IPS-11a (cell line): ENCODE measurements around the gene CADPS2.

Experiments used
- H3K4me3 ChIP-seq: one replicate; pipeline ENCODE4 v1.5.1; 2013; ENCODE audit warnings: low read depth, low read length, control low read depth

Gene CADPS2

DNA sequence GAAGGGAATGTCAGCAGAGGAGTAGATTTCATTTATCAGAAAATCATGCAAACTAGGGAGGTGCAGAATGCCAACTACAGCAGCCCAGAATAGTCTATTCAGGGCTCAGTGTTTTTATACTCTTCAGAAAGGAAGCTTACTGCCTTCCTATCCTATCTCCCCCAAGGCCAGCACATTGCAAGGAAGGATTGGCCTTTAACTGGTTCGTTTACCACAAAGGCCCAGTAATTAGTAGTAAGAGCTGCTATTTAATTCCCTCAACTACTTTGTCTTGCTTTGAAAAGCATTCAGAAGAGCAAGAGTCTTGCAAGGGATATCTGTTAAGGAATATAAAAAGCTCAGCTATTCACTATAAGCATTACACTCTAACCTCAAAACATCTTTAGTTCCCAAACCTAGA is 97.1 kb downstream of the CADPS2 start:
- no peak overlapping the region for H3K4me3 ChIP-seq

DNA sequence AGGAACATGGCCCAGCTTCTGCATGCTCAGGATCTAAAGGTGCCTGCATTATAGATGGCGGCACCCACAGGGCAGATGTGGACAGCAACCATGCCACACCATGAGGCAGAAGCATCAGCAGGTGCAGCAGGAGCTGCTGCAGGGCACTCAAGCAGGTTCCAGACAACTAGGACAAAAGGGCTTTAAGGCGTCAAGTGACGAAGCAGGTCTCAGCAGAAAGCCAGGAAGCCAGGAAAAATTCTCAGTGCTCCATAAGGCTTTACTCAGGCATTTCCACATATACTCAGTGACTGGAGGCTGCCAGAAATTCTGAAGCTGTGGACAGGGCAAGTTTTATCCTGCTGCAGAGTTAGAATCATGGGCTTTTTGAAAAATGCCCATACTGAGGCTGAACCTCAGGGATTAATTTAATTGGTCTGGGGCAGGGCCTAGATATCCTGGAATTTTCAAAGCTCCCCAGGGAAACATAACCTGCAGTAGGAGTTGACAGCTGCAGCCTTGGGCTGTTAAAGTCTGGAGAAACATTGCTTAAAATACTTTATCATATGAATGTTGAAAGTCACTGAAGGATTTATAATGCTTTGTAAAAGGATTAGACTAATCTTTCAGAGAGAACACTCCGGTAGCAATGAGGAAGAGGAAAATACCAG is 115.4 kb downstream of the CADPS2 start:
- no peak overlapping the region for H3K4me3 ChIP-seq

DNA sequence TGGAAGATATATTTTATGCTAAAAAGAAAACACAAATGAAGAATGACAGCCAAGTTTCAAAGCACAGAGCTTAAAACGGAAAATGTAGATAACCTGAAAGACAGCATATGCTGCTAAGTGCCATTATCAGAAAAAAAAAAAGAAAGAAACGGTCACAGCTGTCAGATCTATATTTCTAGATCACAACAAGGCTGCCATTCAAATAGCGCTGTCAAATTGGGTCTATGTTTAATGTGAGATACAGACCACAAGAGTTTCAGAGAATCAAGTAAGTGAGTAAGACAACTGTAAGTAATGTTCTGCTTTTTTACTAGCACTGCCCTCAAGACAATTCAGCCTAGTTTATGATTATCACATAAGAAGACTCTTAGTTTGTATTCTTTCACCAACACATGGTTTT is 117.4 kb downstream of the CADPS2 start:
- no peak overlapping the region for H3K4me3 ChIP-seq

DNA sequence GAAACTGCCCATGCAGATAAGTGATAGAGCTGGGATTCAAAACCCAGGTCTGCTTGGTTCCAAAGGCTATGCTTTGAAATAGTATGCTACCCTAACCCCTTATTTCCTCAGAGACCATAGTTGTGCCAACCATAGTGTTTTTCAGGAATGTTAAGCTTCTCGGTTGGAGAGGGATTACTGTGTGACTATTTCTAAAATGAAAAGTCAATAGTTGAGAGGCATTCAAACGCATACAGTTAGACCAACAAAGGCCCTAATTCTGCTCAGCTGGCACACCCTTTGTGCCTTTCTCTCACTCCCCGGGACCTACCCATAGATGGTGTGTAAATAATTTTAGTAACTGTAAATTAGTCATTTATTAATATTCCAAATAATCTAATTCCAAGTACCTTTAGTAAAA is 118.9 kb downstream of the CADPS2 start:
- no peak overlapping the region for H3K4me3 ChIP-seq

DNA sequence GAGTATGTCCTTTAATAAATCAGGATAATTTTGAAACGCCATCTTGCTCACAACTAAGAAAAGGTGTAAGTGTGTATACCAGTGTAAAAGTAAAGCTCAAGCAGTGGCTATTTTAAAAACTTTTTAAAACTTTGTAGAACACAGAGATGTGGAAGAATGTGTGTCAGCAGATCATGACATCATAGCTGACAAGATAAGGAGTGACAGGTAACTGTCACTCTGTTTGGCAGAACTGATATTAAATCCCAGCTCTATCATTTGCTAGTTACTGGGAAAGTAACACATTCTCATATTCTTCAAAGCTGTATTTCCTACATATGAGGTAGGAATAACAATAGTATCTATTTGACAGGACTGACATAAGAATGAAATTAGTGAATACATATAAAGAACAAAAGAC is 119.7 kb downstream of the CADPS2 start:
- no peak overlapping the region for H3K4me3 ChIP-seq

DNA sequence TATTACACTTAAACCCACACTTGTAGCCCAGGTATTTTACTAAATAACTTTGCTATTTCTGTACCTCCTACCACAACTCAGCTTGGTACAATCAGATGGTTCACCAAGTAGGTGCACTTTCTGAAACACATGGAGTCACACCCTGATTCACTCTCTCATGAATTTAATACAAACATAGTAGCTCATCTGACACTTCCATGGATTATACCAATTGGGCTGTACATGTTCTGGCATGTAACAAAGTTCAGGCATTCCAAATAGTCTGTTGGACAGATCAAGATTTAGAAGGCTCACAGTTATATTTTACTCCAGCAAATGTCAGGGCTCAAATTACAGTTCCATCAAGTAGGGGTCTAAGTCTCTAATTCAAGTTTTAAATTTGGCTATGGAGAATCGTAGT is 121.4 kb downstream of the CADPS2 start:
- H3K4me3 ChIP-seq, result no peak overlapping the region

DNA sequence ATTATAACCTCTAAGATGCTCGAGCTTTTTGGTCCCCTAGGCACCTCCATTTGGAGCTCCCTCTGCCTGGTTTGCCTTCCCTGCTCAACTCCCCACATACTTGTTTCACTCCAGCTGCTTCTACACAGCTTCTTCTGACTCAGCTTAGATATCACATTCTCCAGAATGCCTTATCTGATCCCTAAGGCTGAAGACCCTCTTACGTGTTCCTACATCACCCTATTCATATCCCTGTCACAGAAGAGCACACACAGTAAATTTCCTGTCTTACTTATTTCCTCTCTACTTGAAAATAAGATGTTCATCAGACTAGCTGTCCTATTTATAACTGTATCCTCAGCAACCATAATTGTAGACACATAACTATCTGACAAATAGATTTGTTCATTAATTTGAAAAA is 122.2 kb downstream of the CADPS2 start:
- no peak overlapping the region for H3K4me3 ChIP-seq

DNA sequence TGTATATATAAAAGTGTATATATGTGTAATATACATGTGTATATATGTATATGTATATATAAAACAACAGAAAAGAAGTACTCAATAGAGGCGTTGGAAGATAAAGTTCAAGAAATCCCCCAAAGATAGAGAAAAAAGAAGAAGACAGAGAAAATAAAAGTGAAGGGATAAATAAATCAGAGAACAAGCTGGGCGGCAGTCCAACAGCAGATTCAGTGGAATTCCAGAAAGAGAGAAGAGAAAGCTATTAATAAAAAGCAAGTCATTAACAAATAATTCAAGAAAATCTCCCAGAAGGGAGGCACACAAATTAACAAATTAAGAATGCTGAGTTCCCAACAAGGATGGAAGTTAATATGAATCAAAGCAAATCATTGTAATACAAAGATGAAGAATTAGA is 124.2 kb downstream of the CADPS2 start:
- no peak overlapping the region for H3K4me3 ChIP-seq

DNA sequence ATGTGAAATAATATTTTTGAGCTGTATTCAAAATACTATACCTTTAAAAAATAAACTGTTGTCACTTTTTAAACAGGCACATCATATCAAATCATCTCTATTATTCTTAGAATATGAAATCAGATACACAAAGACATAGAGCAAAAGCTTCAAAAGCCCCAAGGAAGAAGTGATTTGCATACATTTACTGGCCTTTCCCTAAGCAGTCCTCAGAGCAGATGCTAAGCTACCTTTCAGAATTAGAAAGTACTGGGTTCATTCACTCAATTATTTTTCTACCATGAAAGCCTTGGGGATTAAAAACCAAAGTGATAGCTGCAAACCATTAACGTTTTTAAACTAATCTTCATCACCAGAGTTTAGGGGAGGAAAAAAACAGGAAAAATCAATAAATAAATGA is 127.8 kb downstream of the CADPS2 start:
- H3K4me3 ChIP-seq, result no peak overlapping the region

DNA sequence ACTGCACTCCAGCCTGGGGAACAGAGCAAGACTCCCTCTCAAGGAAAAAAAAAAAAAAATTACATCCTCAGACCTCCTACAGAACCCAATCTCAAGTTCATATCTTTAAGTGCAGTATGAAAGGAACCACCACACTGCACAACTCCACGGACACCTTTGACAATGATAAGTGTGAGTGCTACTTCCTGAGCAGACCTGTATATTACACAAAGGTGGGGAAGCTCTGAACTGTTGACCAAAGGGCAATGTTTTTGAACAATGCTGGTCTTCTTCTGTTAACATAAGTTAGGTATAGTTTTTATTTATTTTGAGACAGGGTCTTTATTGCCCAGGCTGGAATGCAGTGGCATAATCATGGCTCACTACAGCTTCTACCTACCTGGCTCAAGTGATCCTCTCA is 129.4 kb downstream of the CADPS2 start:
- H3K4me3 ChIP-seq, result no peak overlapping the region

DNA sequence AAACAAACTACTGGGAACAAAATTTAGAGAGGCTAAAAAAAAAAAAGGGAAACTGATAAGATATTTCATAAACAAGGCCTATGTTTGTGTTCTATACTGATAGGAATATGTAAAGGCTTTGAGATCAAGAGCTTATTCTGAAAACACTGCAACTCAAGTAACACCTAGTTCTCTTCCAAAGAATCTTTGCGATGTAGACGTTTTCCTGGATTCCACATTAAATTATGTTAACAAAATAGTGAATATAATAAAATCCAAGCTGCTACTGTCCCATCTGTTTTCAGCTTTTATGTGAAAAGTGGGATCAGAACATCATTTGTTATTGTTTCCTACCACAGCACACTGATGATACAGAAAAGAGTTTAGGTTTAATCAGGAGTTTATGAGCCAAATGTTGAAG is 130.6 kb downstream of the CADPS2 start:
- H3K4me3 ChIP-seq, result no peak overlapping the region

DNA sequence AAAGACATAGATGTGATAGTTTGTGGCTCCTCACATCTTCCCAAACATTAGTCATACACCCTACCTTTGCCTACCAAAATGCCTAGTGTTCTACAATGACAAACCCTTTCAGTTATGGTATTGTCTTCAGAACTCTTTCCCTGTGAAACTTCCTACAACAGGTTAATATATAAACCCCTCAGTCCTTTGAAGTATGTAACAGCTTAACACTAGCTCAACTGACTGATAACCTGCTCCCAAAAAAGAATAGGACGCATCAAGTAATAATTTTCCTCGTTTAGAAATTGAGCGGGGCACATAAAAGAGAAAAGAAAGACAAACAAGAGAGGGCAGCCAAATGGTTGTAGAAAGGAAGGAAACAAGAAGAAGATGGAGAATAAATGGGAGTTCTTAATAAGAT is 133.7 kb downstream of the CADPS2 start:
- no peak overlapping the region for H3K4me3 ChIP-seq

DNA sequence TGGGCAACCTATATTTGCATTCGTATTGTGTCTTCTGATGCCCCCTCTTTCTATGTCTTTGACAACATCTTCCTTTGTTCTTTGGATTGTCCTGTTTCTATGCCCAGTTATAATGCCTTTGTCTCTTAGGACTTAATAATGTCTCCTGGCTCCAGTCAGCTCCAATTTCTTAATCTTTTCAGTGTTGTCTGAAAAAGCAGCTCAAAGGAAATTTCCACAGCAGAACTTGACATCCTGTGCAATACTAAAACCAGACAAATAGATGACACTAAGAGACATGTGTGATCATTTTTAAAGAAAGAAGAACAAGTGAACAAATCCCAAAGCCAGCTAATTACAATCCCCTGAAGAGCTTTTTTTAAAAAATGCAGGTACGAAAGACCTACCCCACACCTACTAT is 135.9 kb downstream of the CADPS2 start:
- no peak overlapping the region for H3K4me3 ChIP-seq

DNA sequence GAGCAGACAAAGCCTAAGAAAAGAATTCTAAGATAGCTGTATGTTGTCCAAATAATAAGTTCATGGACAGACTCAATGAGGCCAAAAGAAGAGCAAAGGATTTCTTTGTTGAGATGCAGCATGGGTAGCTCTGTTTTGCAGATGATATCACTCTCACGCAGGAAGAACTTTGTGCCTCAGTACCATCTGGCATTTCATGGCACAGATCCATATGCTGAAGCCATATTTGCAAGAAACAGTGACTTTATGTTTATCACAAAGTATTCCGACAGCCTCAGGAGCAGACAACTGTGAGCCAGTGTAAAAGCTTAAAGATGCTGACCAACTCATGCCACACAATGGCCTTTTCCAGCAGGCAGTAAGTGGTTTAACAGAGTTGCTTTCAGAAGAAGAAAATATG is 138.1 kb downstream of the CADPS2 start:
- H3K4me3 ChIP-seq, result no peak overlapping the region

DNA sequence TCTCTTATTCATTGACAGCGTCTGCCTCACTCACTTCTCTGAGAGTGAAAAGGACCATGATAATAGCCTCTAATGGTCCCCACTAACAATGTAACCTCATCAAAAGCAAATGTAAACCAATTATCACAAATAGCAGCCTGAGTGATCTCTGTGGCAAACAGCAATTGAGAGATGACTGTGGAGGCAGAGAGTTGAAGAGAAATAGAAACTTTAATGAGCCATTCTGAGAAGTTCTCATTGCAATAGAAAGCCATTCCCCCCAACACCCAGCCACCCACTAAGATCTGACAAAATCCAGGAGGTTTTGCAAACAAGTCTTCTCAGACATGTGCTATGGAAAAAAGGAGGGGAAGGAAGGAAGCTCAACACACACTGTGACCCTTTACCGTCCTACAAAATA is 139.3 kb downstream of the CADPS2 start:
- no peak overlapping the region for H3K4me3 ChIP-seq

DNA sequence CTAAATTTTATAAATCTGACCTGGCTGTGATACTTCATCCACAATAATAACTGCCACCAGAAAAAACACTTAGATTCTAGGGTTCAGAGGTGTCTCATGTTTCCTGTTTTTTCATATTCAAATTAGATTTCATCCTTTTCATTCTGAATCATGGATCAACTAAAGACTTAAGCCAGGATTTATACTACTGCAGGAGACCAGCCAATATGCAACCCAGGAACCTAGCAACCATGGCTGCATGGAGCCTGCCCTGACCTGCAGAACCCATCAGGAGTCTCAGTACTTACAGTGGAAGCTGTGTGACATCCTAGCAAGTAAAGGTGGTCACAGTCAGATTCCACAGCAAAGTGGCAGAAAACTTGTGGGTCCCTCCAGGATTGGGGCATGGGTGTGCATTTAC is 143.0 kb downstream of the CADPS2 start:
- H3K4me3 ChIP-seq, result no peak overlapping the region

DNA sequence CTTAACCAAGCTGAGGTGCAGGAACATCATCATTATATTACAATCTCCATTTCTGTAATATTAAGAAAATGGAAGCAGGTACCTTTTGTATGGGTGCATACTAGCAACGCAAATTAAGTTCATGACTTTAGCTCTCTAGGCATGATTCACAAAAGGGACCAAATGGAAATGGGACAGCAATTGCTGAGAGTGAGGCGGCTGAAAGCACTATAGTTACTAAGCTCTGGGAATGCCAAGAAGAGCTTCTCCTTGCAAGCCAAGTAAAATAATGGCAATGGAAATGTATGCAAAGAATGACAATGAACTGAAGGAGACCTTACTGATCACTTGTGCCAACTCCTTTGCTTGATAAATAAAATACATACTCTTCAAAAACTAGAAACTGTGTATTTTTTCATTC is 147.3 kb downstream of the CADPS2 start:
- H3K4me3 ChIP-seq, result no peak overlapping the region

DNA sequence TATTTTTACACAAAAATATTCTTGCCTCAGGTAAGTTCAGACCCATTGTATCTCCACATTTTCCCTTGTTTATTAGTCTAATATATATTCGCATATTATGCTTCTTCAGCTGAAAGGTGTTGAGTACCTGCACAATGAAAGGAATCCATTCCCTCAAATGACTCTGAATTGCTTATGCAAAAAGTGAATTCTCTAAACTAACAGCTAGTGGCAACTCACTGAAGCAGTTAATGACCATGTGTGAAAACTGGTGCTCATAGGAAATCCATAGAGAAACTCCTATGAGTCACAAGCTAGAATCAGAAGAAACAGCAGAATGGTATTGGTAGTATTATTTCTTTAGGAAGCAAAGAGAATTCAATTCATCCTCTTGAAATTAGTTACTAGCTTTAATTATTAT is 150.1 kb downstream of the CADPS2 start:
- no peak overlapping the region for H3K4me3 ChIP-seq

DNA sequence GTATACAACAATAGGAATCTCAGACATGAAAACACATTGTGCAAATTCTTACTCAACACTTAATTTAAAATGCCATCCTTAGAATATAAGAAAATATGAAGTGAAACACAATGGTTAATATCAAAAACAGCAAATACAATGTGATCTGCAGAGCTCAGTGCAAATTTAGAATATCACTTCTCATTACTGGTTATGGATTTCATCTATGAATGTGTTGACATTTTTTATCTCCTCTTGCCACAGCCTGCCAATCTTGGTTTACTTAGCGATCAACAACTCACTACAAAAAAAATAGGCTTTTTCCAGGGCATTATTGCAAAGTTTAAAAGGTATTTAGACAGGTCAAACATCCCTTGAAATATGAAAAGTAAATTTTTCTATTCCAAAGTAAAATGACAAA is 158.5 kb downstream of the CADPS2 start:
- no peak overlapping the region for H3K4me3 ChIP-seq

DNA sequence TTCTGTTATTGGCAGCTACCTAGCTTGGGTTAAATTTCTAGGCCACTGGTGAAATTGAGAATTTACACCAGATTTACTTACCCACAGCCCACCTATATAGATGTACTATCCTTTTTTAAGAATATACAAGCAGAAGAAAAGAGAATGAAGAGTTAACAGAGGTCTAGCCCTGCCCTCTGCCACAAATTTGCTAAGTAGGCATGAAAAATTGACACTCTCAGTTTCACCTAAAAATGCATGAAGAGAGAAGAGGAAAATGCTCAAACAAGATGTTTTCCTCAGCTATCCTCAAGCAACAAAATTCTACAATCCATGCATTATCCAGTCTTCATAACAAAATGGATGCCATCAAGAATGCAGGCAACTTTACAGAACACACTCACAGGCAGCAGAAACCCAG is 158.9 kb downstream of the CADPS2 start:
- H3K4me3 ChIP-seq, result no peak overlapping the region

DNA sequence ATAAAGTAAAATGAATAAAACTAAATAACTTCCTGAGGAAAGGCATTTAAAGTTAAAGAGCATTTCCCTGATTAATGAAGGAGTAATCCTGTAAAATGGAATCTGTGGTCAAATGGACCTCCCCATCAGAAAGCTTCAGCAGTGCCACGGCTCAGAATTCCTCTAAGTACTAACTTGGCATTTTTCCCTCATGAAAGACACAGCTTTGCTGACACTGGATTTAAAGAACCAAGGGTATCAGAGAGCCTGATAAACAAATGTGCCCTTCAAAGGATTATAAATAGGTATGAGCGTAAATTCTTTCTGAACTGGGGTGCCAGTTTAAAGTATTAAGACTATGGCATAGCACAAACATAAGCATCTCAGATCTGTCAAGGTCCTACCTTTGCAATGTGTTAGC is 159.4 kb downstream of the CADPS2 start:
- no peak overlapping the region for H3K4me3 ChIP-seq

DNA sequence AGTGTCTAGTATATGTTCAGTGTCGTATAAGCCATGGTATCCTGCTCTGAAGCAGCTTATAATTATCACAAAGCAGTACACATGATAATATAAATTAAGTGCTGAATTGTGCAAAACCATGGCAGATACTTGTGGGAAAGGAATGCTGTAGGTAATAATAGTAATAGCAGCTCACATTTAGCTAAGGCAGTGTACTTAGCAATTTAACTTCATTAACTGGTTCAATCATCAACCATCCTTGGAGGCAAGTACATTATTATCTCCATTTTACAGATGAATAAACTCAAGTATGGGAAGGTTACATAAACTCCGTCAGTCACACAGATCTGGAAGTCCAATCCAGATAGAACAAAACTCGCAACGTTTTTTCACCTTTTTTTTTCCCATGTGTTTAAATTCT is 161.9 kb downstream of the CADPS2 start:
- no peak overlapping the region for H3K4me3 ChIP-seq

DNA sequence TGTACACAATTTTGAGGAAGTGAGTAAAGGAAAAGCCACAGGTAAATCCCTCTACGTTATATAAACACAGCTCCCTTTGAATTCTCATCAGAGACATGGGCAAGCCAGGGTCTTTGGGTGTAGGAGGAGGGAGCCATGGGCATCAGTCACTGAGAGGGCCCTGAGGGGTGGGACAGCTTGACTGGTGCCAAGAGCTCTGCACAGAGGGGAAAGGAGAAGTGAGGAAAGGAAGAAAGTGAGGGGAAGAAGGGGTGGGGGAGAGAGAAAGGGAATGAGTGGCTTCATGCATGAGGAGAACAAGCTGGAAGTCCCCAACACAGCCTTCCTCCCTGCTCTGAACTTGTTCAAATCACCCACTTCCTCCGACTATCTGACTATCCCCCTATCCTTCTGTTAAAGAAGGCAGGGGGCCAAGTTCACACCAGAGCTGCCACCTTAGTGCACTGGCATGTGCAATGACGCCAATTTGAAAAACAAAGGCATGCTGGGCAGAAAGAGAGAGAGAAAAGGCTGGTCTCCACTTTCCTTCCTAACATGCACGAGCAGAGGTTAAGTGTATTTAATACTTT is 167.2 kb downstream of the CADPS2 start:
- H3K4me3 ChIP-seq, result no peak overlapping the region
